SK-N-SH (cell line): ENCODE data around the gene CCL26.

ENCODE experiments used
- CTCF ChIP-seq: fragments of 200-600 bp; sonication (generic); IDR thresholded peaks from 2 replicates; pipeline ENCODE4 v1.6.1; 2017; ENCODE audit warnings: antibody characterized with exemption, mild to moderate bottlenecking, moderate library complexity
- EP300 ChIP-seq, 2 experiments: IDR thresholded peaks; 2 replicates each; pipeline versions ENCODE4 v1.4.0 to v1.6.1; 2012; ENCODE audit warnings: borderline replicate concordance in 1 of 2, low read depth in 1 of 2, low read length in 1 of 2
- FOSL2 ChIP-seq: IDR thresholded peaks from 2 replicates; pipeline ENCODE4 v1.4.0; 2012; ENCODE audit warnings: low read depth, mild to moderate bottlenecking, moderate library complexity, borderline replicate concordance
- JUND ChIP-seq: IDR thresholded peaks from 2 replicates; pipeline ENCODE4 v1.4.0; 2012
- SMC3 ChIP-seq: IDR thresholded peaks from 2 replicates; pipeline ENCODE4 v1.6.1; 2012; ENCODE audit warnings: low read depth, low read length, improper control_type of control experiment
- TCF12 ChIP-seq: IDR thresholded peaks from 2 replicates; pipeline ENCODE4 v1.4.0; 2012
- TF ChIP-seq, protein P1 (sequence below): IDR thresholded peaks from 2 replicates; pipeline ENCODE4 v1.6.1; 2012; ENCODE audit warnings: mild to moderate bottlenecking, low read depth, low read length, moderate library complexity

DNA sequence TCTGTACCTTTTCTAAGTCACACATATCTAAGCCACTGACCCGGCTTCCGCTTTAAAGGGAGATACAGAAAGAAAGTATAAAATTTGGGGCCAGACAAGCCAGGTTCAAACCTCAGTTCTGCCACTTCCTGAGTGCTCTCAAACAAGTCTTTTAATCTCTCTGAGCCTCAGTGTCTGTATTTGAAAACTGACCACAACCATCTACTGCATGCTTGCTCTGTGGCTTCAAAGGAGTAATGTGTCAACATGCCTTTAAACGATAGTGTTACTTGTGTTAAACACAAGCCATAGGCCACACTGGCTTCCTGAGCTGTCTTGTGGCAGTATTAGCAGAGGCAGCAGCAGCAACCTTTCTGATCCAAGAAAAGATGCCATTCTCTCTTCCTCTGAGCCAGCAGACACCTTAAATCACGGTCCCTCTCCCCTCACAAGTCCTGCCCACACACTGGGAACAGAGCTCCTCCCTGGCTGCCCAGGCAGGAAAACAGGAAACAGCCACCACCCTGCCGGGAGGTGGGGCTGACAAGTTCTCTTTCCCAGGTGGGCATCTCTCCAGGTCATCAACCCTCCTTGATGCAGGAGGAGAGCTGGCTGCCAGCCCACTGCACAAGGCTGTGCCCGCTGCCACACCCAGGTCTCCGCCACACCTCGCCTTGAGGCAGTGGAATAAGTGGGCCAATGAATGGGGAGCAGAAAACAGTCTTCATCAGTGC is 44.0 kb downstream of the CCL26 start:
- TF ChIP-seq CTCF: no peak
- TF ChIP-seq JUND: no peak
- TF ChIP-seq TCF12: no peak
- no peak for TF ChIP-seq FOSL2
- TF ChIP-seq SMC3: no peak
- TF ChIP-seq, protein P1, sequence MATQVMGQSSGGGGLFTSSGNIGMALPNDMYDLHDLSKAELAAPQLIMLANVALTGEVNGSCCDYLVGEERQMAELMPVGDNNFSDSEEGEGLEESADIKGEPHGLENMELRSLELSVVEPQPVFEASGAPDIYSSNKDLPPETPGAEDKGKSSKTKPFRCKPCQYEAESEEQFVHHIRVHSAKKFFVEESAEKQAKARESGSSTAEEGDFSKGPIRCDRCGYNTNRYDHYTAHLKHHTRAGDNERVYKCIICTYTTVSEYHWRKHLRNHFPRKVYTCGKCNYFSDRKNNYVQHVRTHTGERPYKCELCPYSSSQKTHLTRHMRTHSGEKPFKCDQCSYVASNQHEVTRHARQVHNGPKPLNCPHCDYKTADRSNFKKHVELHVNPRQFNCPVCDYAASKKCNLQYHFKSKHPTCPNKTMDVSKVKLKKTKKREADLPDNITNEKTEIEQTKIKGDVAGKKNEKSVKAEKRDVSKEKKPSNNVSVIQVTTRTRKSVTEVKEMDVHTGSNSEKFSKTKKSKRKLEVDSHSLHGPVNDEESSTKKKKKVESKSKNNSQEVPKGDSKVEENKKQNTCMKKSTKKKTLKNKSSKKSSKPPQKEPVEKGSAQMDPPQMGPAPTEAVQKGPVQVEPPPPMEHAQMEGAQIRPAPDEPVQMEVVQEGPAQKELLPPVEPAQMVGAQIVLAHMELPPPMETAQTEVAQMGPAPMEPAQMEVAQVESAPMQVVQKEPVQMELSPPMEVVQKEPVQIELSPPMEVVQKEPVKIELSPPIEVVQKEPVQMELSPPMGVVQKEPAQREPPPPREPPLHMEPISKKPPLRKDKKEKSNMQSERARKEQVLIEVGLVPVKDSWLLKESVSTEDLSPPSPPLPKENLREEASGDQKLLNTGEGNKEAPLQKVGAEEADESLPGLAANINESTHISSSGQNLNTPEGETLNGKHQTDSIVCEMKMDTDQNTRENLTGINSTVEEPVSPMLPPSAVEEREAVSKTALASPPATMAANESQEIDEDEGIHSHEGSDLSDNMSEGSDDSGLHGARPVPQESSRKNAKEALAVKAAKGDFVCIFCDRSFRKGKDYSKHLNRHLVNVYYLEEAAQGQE: no peak
- TF ChIP-seq EP300 (IDR thresholded peaks at IDR 0.05; ENCODE audit: borderline replicate concordance in 1 of 2, low read depth in 1 of 2, low read length in 1 of 2): no peak
